Activated CD8-positive, alpha-beta T cell treated with anti-CD3 and anti-CD28 coated beads for 36 hours (primary cell): ENCODE results near the gene TMEM259. TPM values are rescaled to one million over a fixed set of nuclear protein-coding genes. Genes with fewer than 3 reads are reported as not detected.

Experiments used
- ATAC-seq: fragments of 200-7000 bp; cut with Tn5 transposase; one replicate; pipeline ENCODE4 v1.10.0; 2021; ENCODE audit warnings: mild to moderate bottlenecking, moderate library complexity
- CTCF ChIA-PET: fragments of 350-600 bp; sonication (Branson Sonifier 250); formaldehyde crosslinking; loops from one replicate; lab custom pipeline; 2021; ENCODE audit warnings: antibody characterized with exemption; lab: Charles Lee
- POLR2A ChIA-PET: fragments of 350-600 bp; sonication (Branson Sonifier 250); formaldehyde crosslinking; loops from one replicate; lab custom pipeline; 2021; ENCODE audit warnings: antibody characterized with exemption; lab: Charles Lee
- DNase-seq: peaks from one replicate; pipeline ENCODE4 v3.0.0-alpha.2; 2020
- H3K27ac Mint-ChIP-seq: one replicate; pipeline ENCODE4 v1.8.0; 2021; ENCODE audit warnings: mild to moderate bottlenecking, mixed read lengths
- H3K27me3 Mint-ChIP-seq: one replicate; pipeline ENCODE4 v1.8.0; 2021; ENCODE audit warnings: mixed read lengths
- H3K36me3 Mint-ChIP-seq: one replicate; pipeline ENCODE4 v1.8.0; 2021; ENCODE audit warnings: low read depth, mixed read lengths
- H3K4me1 Mint-ChIP-seq: one replicate; pipeline ENCODE4 v1.8.0; 2021; ENCODE audit warnings: low read depth, mixed read lengths
- H3K4me3 Mint-ChIP-seq: one replicate; pipeline ENCODE4 v1.8.0; 2021; ENCODE audit warnings: mild to moderate bottlenecking, moderate library complexity, mixed read lengths
- H3K9me3 Mint-ChIP-seq: one replicate; pipeline ENCODE4 v1.8.0; 2021; ENCODE audit warnings: mixed read lengths
- CTCF ChIP-seq: fragments of 200-600 bp; IDR thresholded peaks from one replicate; pipeline ENCODE4 v1.8.0; 2022; ENCODE audit warnings: antibody characterized with exemption, mild to moderate bottlenecking
- intact Hi-C: fragments of 100-400 bp; cut with micrococcal nuclease; formaldehyde crosslinking; loops from one replicate; pipeline ENCODE4 v1.10.0; 2022
- total RNA-seq, 2 experiments: library from RNA; stranded (reverse); gene quantifications; one replicate each; pipeline ENCODE4 v1.2.3, GENCODE V29; 2021

TMEM259 gene
- total RNA-seq, 2 experiments from 2014 or later: 115 to 117 TPM

DNA sequence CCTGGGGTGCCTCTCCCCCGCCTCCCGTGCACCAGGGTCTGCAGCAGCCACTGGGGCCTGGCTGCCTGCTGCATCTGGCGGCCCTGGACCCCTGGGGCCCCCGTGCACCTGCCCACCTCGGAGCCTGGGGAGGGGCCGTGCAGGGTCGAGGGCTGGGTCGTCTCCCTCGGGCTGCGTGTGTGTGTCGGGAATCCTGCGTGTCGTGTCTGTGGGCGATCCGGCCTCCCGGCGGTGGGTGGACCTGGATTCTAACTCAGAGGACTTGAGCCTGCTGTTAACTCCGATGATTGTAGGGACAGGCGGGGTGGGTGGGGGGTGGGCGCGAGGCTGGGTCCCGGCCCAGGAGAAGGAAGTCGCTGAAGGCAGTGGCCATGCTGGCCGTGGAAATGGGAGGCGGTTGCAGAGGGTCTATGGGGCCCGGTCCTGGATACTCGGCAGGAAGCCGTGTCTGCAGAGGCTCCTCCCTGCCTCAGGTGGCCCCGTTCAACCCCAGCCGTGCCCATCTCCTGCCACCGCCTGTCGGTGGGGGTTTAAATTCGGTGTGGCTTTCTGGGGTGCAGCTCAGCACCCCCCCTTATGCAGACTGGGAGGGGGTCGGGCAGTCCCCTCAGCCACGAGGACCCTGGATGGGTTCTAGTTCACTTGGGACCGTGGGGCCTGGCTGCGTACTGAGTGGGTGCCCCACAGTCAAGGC, 46.2 kb downstream of the TMEM259 start:
- CTCF ChIA-PET: no interaction called here

GRCh38 chr19:973726-974563, 47.0 kb downstream of the TMEM259 start:
- ATAC-seq: no peak
- Mint-ChIP-seq H3K4me3 (no peak overlapping the region), H3K9me3 (peaks cover 9% of the 10 kb centered on the region), H3K27me3 (no peaks in the 10 kb centered on the region), H3K36me3 (peaks cover 15% of the 10 kb centered on the region), H3K27ac (no peak overlapping the region), H3K4me1 (no peaks in the 10 kb centered on the region)
- ChIA-PET CTCF (interaction anchor here (1.0 kb wide), 1 partner anchor 8 kb away, joined by 6 read pairs; no protein-coding TSS in a partner anchor), POLR2A (interaction anchor here (0.5 kb wide), 1 partner anchor 10 kb away, joined by 3 read pairs; the partner anchor contains the start of gene WDR18)
- no peak for TF ChIP-seq CTCF
- intact Hi-C loops: no loop called here
- DNase-seq: no peak

More for the DNA sequence above, 46.2 kb downstream of the TMEM259 start:
- Mint-ChIP-seq H3K9me3 (peaks cover 9% of the 10 kb centered on the region), H3K4me1 (no peaks in the 10 kb centered on the region), H3K27ac (no peak overlapping the region), H3K27me3 (no peaks in the 10 kb centered on the region), H3K36me3 (peaks cover 15% of the 10 kb centered on the region), H3K4me3 (no peak overlapping the region)
- intact Hi-C loops: no loop called here
- DNase-seq: no peak
- TF ChIP-seq CTCF: no peak
- ATAC-seq: no peak
- POLR2A ChIA-PET: no interaction called here

GRCh38 chr19:972281-972680, 48.6 kb downstream of the TMEM259 start:
- POLR2A ChIA-PET: no interaction called here
- H3K4me3 Mint-ChIP-seq: no peak overlapping the region
- CTCF ChIA-PET: no interaction called here
- H3K36me3 Mint-ChIP-seq: peaks cover 18% of the 10 kb centered on the region
- H3K9me3 Mint-ChIP-seq: peaks cover 9% of the 10 kb centered on the region
- TF ChIP-seq CTCF: no peak
- H3K27ac Mint-ChIP-seq: no peak overlapping the region
- intact Hi-C loops: no loop called here
- H3K27me3 Mint-ChIP-seq: no peaks in the 10 kb centered on the region
- H3K4me1 Mint-ChIP-seq: no peaks in the 10 kb centered on the region
- DNase-seq (no peak), ATAC-seq (no peak)

DNA sequence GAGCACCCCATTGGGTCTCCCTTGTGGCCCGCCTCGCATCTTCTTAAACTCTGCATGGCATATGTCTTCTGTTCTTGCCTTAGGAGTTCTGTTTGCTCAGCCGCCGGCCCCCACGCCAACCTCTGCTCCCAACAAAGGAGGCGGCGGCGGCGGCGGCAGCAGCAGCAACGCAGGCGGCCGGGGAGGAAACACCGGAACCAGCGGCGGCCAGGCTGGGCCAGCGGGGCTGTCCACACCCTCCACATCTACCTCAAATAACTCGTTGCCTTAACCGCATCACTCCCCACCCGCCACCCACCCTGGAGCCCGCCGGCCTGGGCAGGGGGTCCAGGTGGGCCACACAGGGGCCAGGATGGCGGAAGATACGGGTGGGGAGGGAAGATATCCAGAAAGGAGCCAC, 49.1 kb downstream of the TMEM259 start:
- TF ChIP-seq CTCF: no peak
- H3K27ac Mint-ChIP-seq: no peak overlapping the region
- POLR2A ChIA-PET: no interaction called here

More for the DNA sequence above, 49.1 kb downstream of the TMEM259 start:
- no peak overlapping the region for H3K4me3 Mint-ChIP-seq
- no peaks in the 10 kb centered on the region for H3K4me1 Mint-ChIP-seq
- intact Hi-C loops: no loop called here
- H3K9me3 Mint-ChIP-seq: peaks cover 9% of the 10 kb centered on the region
- ATAC-seq (no peak), DNase-seq (no peak)
- H3K27me3 Mint-ChIP-seq: no peaks in the 10 kb centered on the region
- CTCF ChIA-PET: interaction anchor here (1.0 to 2.1 kb wide), 3 partner anchors 24 to 108 kb away, joined by 3 to 8 read pairs (median 3); no protein-coding TSS in a partner anchor
- H3K36me3 Mint-ChIP-seq: peaks cover 20% of the 10 kb centered on the region
